Superior temporal gyrus (tissue), 1 donor: ENCODE data around the gene RFK.

Experiments
- DNase-seq: peaks from one replicate; pipeline ENCODE4 v3.0.0-alpha.2; 2016; ENCODE audit errors: extremely low spot score

Gene RFK

DNA sequence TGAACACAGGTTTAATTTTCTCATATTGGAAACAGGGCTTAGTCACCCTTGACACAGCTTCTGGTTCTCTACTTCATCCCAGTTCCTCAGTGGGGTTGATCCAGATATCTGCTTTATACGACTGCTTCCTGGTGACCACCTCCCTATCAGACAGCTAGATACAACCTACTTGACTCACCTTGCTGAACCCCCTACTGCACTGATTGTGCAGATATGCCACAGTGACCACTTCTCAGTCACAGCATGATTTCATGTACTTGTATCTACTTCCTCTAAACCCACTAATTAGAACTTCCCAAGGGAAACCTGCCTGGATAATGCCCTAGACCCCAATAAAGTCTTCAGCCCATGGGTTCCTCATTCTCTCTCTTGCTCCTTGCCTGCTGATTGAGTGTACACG is 18.4 kb upstream of the RFK start:
- no peak for DNase-seq

DNA sequence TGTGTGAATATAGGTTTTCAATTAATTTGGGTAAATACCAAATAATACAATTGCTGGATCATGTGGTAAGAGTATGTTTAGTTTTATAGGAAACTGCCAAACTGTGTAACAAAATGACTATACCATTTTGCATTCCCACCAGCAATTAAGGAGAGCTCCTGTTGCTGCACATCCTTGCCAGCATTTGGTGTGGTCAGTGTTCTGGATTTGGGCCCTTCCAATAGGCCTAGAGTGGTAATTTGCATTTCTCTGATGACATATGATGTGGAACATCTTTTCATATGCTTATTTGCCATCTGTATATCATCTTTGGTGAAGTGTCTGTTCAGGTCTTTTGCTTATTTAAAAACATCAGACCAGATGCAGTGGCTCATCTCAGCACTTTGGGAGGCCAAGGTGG is 11.6 kb upstream of the RFK start:
- no peak for DNase-seq

DNA sequence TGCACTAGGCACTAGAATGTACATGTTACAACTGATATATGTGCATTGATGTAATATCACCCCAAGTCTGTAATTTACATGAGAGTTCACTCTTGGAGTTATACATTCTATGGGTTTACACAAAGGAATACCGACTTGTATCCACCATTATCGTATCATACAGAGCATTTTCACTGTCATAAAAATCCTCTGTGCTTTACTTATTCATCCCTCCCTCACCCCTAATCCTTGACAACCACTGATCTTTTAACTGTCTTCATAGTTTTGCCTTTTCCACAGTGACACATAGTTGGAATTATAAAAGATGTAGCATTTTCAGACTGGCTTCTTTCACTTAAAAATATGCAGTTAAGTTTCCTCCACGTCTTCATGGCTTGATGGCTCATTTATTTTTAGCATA is 11.1 kb upstream of the RFK start:
- no peak for DNase-seq

DNA sequence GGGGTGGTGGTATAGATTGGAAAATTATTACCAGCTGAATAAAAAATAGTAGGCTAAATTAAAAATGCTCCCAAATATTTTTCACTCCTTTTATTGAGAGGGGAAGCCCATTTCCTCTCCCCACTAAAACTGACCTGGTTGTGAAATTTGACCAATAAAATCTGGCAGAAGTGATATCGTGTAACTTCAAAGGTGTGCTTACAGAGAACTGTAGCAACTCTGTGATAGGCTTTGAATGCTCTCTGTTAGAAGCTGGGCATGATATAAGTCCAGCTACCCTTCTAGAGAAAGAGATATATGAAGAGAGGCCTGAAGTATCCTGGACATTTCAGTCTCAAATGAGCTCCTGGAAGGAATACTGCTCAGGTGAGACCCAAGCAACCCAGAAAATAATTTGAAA is 10.2 kb upstream of the RFK start:
- DNase-seq, result no peak

DNA sequence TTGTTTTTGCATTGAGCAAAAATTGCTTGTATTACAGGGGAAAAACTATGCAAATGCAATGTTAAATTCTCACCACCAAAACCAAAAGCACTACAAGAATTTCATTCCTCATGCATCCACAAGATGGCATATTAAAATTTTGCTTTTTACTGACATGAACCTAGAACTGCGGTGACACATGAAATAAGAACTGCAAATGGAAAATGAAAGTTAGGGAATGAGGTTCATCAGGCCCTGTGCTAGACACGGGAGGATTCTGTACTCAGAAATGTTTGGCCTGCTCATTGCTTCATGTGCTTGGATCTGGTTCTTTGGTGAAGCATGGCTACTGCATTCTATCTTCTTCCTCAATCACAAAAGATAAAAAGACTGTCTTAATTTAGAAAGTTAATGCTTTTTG is 9.1 kb upstream of the RFK start:
- peak; percentile 71 for DNase-seq

DNA sequence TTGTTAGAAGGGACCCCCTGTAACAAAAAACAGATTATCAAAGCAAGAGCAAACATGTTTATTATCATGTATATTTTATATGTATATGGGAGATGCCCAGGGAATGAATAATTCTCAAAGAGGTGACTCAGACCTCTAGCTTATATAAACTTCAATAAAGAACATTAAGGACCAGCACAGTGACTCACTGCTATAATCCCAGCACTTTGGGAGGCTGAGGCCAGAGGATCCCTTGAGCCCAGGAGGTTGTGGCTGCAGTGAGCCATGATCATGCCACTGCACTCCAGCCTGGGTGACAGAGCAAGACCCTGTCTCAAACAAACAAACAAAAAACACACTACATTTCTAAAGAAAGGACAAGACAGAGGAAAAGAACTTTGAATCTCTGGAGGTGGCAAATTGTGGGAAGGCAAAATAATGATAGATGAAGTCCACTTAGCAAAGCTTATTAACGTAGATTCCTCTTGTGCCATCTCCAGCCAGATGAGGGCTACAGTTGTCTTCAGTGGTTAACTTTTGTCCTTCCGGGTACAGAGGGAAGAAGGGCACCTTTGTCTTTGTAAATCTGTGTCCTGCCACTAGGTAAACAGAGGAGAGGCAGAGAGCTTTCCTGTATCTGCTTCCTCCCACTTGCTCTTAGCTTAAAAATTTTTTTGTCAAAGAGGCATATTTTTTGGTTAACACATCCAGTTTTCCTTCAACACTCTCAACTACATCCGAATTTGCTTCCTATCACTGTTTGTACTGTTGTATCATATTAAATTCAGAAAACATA is 7.5 kb upstream of the RFK start:
- DNase-seq, result no peak

DNA sequence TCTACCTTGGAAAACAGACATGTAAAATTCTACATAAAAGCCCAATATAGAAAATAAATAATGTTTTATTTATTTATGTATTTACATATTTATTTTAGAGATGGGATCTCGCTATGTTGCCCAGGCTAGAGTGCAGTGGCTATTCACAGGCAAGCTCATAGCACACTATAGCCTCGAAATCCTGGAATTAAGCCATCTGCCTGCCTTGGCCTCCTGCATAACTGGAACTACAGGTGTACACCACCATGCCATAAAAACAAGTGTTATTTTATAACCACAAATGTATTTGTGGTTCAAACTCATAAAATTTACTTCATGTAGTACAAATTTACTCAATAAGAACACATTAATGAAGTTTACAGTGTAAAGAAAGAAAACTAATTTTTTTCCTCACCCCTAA is 7.0 kb upstream of the RFK start:
- no peak for DNase-seq

DNA sequence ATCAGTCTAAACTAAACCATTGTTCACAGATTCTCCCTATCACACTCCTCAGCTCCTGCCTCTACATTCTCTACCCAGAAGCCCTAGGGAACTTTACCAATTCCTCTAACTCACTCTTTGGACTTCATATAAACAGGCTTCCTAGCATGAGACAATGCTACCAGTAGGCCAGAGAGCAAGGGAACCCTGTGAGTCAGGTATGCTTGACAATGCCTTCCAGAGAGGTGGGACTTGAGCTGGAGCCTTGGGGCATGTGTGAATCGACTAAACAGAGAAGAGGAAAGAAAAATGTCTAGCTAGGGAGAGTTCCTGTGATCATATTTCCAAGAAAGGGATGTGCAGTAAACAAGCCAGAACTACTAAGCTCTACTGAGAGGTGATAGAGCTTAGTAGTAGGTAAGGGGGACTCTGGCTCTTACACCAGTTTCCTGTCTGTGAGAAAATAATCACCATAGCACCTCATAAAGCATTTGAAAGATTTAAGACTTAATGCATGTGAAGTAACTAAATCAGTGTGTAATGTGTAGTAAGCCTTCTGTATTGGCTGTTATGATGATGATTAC is 6.4 kb upstream of the RFK start:
- DNase-seq, result no peak

DNA sequence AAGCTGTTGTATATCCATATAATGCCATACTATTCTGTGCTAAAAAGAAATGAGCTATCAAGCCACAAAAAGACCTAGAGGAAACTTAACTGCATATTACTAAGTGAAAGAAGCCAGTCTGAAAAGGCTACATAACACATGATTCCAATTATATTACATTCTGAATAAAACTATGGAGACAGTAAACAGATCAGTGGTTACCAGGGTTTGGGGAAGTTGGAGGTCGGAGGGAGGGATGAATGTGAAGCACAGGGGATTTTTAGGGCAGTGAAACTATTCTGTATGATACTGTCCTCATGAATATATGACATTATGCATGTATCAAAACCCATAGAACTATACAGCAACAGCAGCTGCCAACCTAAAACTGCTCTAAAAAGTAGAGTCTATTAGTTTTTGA is 5.6 kb upstream of the RFK start:
- DNase-seq, result no peak

DNA sequence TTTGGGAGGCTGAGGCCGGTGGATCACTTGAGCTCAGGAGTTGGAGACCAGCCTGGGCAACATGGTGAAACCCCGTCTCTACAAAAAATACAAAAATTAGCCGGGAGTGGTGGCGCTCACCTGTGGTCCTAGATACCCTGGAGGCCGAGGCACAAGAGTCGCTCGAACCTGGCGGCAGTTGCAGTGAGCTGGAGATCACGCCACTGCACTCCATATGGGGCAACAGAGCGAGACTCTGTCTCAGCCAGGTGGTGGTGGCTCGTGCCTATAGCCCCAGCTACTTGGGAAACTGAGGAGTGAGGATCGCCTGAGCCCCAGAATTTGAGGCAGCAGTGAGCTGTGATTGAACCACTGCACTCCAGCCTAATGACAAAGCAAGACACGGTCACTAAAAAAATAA is 2.4 kb upstream of the RFK start:
- DNase-seq, result no peak

DNA sequence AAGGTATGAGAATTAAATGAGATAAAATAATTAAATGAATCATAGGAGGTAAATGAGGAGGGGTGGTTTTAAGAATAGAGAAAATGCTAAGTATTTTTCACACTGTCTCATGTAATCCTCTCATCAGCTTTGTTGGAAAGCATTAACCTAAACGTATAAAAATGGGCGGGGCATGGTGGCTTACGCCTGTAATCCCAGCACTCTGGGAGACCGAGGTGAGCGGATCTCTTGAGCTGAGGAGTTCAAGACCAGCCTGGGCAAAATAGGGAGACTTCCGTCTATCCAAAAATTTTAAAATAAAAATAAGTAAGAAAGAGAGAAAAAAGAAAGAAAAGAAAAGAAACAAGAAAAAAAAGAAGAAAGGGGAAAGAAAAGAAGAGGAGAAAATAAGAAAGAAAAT is 1.9 kb upstream of the RFK start:
- no peak for DNase-seq

DNA sequence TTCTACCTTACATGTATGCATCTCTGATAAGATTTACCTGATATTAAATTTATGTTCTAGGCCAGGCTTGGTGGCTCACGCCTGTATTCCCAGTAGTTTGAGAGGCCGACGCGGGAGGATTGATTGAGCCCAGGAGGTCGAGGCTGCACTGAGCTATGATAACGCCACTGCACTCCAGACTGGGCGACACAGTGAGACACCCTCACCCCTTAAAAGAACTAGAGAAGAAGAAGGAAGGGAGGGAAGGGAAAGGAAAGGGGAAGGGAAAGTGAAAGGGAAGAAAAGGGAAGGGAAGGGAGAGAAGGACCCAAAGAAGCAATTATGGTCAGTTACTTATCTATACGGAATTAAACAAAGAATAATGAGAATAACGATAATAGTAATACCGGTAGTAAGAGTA is 1.2 kb upstream of the RFK start:
- DNase-seq, result no peak

DNA sequence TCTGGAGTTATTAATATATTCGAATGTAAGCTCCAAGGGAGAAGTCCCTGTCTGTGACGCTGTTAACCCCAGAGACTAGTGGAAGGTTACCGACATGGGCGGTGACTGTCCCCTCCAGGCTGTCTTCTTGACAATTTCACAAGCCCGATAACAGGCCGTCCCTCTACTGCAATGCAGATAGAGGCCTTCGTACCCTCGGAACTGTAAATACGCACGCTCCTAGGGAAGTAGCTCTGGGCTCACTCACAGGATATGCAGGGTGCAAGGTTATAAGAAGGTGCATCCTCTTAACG is 680 bp upstream of the RFK start:
- DNase-seq, result no peak

DNA sequence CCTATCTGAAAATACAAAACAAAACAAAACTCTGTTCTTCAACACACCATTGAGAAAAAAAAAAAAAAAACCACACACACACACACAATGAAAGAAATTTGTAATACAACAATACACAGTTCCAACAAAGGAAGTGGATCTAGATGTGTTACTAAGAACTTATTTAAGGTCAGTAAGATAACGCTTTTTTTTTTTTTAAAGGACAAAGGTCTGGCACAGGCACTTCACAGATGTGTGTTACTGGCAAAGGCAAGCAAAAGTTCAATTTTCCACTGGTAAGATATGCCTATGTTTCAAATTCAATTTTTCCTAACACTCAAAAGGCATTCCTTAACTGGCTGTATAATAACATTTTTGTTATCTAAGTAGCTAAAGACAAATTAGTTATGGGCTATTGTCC is 3.6 kb downstream of the RFK start:
- DNase-seq, result no peak

DNA sequence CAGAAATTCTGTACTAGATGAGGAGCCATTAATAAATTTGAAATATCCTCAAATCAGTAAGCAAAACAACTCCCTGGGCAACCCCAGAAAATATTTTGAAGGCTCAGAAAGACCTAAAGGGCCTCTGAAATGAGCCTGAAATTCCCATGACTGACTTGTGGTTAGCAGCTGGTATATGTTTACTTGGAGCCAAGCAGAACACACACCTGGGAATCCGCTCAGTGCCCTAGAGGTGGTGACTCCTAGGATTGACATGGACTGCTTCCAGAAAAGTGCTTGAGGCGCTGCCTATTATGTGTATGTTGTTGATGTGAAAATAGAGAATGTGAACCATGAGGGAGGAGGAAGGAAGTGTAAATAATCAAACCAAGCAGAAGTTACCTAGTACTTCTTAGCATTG is 14.7 kb downstream of the RFK start:
- DNase-seq, result no peak

DNA sequence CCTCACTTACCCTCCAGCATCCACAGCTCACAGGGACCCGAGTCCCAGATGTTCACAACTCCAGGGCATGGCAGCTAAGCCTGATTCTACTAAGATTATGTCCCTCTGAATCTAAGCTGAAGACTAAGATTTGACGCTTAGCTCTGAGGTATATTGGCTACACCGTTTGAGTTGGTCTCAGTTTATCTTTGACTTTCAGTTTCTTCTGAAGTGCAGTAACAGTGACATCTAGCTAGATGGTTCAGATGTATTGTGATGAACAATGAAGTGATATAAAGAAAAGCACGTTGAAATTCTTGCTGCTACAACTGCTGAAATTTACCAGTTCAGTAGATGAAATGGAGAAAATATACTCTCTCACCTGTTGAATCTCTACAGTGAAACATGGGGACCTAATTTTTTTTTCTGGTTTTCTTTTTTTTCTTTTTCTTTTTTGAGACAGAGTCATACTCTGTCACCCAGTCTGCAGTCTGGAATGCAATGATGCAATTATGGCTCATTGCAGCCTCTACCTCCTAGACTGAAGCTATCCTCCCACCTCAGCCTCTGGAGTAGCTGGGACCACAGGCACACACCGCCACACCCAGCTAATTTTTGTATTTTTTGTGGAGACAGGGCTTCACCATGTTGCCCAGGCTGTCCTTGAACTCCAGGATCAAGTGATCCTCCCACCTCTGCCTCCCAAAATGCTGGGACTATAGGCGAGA is 15.7 kb downstream of the RFK start:
- DNase-seq, result no peak

DNA sequence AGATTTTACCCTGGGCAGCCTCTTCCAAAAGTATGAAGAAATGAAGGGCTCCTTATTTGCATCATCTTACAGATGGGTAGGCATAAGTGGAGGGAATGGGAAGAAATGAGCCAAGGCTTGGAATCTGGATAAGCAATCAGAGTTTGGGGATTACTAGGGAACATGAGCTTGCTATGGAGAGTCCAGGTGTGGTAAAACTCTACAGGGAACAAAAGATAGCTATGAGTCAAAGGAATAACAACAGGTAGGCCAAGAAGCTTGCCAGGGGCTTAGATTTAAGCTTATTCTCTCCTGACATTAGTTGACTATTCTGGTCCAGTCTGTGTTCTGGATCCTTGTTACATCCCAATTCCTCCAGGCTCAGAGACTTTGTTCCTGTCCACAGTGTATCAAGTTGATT is 16.4 kb downstream of the RFK start:
- DNase-seq, result no peak

DNA sequence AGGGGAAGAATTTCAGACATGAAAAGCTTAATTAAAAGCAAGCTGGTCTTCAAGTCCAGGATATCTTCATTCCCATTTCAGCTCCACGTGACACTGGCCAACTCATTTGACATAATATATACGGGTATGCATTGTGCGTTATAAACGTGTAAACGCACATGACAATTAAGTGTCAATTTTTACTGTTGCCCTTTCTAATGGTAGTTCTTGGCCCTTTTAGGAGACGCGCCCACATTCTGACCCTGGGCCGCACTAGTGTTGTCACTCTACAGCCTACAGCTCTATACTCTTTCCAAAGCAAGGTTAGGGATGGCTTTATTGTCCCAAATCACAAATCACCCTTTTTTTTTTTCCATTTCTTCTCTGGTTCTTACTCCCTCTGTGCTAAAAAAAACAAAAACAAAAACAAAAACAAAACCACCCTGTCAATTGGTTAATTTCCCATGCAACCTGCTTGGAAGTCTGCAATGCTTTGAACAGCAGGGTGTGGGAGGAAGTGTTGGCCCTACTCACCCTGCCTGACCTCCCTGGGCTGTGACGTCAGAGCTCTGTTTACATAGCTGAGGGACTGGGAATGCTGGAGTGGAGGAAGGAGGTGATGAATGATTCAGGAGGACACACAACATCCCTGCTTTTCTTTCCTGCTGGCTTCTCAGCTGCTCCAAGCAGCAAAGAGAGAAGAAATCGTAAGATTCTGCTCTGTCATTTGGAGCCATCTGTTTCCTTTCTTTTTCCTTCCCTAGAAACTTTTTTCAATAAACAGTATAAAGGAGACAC is 19.3 kb downstream of the RFK start:
- no peak for DNase-seq

DNA sequence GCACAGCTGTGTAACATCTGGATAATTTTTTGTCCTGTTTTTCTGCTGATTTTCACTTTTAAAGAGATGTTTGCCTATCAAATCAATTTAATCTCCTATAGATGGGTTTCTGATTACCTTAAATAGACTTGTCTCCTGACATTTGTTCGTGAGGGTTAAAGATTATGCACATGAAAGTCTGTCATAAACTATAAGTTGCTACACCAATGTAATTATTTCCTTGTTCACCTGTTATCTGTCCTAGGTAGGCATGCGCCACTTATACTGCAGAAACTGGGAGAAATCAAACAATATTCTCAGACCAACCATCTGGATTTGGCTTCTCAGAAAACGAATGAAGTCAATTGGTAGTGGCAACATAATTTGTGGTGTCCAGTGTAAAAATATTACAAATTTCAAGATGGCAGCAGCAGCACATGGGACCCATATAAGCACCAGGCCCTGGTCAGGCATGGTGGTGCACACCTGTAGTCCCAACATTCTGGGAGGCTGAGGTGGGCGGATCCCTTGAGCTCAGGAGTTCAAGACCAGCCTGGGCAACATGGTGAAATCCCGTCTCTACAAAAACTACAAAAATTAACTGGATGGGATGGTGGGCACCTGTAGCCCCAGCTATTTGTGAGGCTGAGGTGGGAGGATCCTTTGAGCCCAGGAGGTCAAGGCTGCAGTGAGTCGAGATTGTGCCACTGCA is 20.3 kb downstream of the RFK start:
- DNase-seq, result no peak

DNA sequence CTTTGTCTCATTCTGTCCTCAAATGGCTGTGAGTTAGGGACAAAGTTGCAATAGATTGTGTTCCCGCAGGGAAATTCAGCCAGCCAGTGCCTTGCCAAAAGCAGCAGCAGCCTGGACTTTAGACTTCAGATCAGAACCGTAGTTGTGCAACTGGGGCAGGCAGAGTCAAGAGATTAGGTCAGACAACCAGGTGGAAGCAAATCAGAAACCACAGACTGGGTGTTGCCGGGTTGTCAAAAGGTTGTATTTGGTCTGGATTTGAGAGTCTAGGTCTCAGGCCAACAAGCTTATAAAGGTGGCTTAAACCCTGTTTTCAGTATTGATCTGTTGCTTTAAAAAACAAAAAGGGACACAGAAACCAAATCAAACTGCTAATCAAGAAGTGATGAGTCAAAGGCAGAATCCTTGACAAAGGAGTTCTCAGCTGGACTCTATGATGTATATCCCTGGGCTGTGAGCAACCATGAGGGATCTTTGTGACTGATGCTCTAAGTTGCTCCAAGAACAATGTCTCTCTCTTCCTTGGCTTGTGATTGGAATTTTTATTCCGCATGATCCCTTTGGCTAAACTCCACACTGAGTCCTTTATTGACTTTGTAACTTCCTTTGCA is 20.9 kb downstream of the RFK start:
- no peak for DNase-seq

DNA sequence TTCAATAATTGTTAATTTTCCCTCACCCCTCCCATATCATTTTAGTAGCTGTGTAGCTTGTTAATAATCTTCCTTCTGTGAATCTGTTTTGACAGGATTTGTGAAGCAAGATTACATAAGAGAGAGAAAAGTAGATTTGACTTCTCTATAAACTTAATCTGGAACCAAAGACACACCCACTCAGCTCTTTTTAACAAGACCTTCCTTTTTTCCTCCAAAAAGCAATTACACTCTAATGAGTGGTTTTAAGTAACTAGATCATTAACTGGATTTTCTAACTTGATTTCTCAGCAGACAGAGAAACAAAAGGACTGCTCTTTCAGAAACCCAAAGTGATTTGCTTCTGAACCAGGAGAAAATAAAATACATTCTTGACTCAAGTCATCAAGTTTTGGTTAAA is 21.9 kb downstream of the RFK start:
- DNase-seq, result no peak

DNA sequence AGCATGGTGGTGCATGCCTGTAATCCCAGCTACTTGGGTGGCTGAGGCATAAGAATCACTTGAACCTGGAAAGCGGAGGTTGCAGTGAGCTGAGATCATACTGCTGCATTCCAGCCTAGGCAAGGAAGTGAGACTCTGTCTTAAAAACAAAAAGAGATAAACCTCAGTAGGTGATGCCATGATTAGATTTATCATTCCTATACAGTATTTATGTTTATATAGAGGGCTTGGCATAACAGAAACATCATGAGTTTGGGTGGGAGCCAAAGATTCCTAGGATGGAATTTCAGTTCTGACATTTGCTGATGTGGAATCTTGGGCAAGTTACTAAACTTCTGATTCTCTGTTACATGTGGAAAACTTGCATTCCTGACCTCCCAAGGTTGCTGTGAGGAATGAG is 22.3 kb downstream of the RFK start:
- no peak for DNase-seq
